Measurements from ENCODE around the gene CYP24A1. TPM values are rescaled to one million over a fixed set of nuclear protein-coding genes. Genes with fewer than 3 reads are reported as not detected.

CYP24A1 gene
- total RNA-seq, 1 donor from 2014 or later = not detected

DNA sequence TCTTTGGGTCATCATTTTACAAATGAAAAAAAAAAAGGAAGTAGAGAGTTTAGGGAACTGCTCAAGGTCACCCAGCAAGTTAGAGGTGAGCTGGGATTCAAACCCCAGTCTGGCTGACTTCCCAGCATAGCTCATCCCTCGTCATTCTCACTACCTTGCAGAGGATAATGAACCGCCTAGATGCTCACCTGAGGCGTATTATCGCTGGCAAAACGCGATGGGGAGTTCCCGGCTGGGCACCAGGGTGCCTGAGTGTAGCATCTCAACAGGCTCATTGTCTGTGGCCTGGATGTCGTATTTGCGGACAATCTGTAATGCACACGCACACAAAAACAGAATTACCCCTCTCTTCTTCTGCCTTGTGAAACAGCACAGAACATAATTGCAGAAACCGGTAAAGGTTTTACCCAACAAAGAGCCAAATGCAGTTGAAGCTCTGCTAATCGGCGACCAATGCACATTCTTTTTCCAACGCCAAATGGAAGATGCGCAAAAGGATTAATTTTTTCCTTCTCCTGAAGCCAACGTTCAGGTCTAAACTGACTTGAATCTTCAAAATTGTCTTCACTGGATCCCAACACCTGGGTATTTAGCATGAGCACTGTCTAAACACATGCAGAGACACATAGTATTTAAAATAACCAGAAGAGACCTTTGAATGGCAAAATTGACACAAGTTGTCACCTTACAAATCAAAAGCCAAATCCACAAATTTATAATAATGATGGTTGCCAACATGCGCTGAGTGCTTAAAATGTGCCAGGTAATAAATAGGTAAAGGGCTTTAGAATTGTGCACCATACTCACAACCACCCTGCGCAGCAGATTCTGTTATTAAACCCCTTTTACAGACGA, 16.6 kb downstream of the CYP24A1 start:
- Histone ChIP-seq H2AFZ (replicated peaks) (no peak overlapping the region), H3F3A (ENCODE audit: low read depth) (no peaks in the 10 kb centered on the region), H3K4me1 (no peaks in the 10 kb centered on the region), H3K36me3 (no peaks in the 10 kb centered on the region), H3K27ac (no peak overlapping the region), H3K4me3 (no peak overlapping the region), H3K27me3 (no peaks in the 10 kb centered on the region), H3K9me3 (ENCODE audit: low read depth) (no peaks in the 10 kb centered on the region), H3K4me2 (no peak overlapping the region), H4K20me1 (ENCODE audit: low read depth) (no peaks in the 10 kb centered on the region), H3K9ac (no peak overlapping the region), H3K79me2 (ENCODE audit: low read depth) (no peaks in the 10 kb centered on the region)
- TF ChIP-seq EZH2phosphoT487 (IDR thresholded peaks at IDR 0.05) = no peak
- TF ChIP-seq EZH2 (IDR thresholded peaks at IDR 0.05) = no peak
- TF ChIP-seq CTCF (IDR thresholded peaks at IDR 0.05) = no peak
- H3K4me1 Mint-ChIP-seq = no peaks in the 10 kb centered on the region
- H3K27ac Mint-ChIP-seq = no peak overlapping the region
- no peak for DNase-seq (ENCODE audit: low spot score)
- no peak overlapping the region for H3K4me3 Mint-ChIP-seq
- H3K36me3 Mint-ChIP-seq = no peaks in the 10 kb centered on the region
- peaks cover 2% of the 10 kb centered on the region for H3K27me3 Mint-ChIP-seq (ENCODE audit: insufficient read depth, low read depth)
- no peaks in the 10 kb centered on the region for H3K9me3 Mint-ChIP-seq

DNA sequence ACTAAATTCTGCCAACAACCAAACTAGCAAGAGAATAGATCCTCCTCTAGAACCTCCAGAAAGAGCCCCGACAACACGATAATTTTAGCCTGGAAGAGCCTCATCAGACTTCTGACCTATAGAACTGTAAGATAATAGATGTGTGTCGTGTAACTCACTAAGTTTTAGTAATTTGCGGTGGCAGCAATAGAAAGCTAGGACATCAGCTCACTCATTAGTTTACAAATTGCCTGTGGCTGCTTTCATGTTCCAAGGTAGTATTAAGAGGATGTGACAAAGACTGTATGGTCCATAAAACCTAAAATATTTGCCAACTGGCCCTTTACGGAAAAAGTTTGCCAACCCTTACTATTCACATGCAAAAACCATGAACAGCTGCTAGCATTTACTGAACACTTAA, 17.3 kb downstream of the CYP24A1 start:
- H3K36me3 ChIP-seq = no peaks in the 10 kb centered on the region
- H3K9me3 Mint-ChIP-seq = no peaks in the 10 kb centered on the region
- no peak overlapping the region for H3K27ac ChIP-seq
- no peaks in the 10 kb centered on the region for H3K4me1 ChIP-seq
- DNase-seq (ENCODE audit: low spot score) = no peak
- no peaks in the 10 kb centered on the region for H3K36me3 Mint-ChIP-seq
- H3K9ac ChIP-seq = no peak overlapping the region
- no peaks in the 10 kb centered on the region for H3K79me2 ChIP-seq (ENCODE audit: low read depth)
- TF ChIP-seq EZH2 (IDR thresholded peaks at IDR 0.05) = no peak
- no peak for TF ChIP-seq CTCF (IDR thresholded peaks at IDR 0.05)
- no peak for TF ChIP-seq EZH2phosphoT487 (IDR thresholded peaks at IDR 0.05)
- H2AFZ ChIP-seq (replicated peaks) = no peak overlapping the region
- H3K4me2 ChIP-seq = no peak overlapping the region
- no peaks in the 10 kb centered on the region for H3K4me1 Mint-ChIP-seq
- H3K27me3 ChIP-seq = no peaks in the 10 kb centered on the region
- no peaks in the 10 kb centered on the region for H3F3A ChIP-seq (ENCODE audit: low read depth)
- H4K20me1 ChIP-seq (ENCODE audit: low read depth) = no peaks in the 10 kb centered on the region
- H3K9me3 ChIP-seq (ENCODE audit: low read depth) = no peaks in the 10 kb centered on the region
- H3K4me3 ChIP-seq = no peak overlapping the region
- no peak overlapping the region for H3K27ac Mint-ChIP-seq
- H3K27me3 Mint-ChIP-seq (ENCODE audit: insufficient read depth, low read depth) = peaks cover 5% of the 10 kb centered on the region
- H3K4me3 Mint-ChIP-seq = no peak overlapping the region

DNA sequence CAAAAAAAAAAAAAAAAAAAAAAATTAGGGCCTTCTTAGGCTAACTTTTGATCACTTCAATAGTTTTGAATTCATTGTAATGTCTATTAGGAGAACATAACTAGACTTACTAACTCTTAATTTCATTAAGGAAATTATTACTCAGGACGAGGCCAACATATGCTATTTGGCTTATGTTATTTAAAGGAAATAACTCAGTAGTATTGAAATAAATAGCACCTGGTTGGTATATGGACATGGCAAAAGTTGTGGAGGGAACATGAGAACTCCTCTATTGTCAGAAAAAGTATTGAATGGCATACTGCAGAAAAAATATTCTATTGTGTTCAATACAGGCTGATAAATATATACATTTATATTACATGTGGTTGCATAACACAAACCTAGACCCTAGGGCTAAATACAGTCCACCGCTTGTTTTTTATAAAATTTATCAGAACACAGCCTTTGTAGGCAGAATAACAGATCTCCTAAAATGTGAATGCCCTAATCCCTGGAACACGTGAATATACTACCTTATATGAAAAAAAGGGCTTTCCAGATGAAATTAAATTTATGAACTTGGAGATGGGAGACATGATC, 18.0 kb downstream of the CYP24A1 start:
- no peak for DNase-seq (ENCODE audit: low spot score)
- no peaks in the 10 kb centered on the region for H3K4me1 Mint-ChIP-seq
- H2AFZ ChIP-seq (replicated peaks) = no peak overlapping the region

More for the DNA sequence above, 18.0 kb downstream of the CYP24A1 start:
- no peak for TF ChIP-seq CTCF (IDR thresholded peaks at IDR 0.05)
- no peak for TF ChIP-seq EZH2phosphoT487 (IDR thresholded peaks at IDR 0.05)
- TF ChIP-seq EZH2 (IDR thresholded peaks at IDR 0.05) = no peak
- Histone ChIP-seq H3K79me2 (ENCODE audit: low read depth) (no peaks in the 10 kb centered on the region), H3K4me3 (no peak overlapping the region), H4K20me1 (ENCODE audit: low read depth) (no peaks in the 10 kb centered on the region), H3K4me2 (no peak overlapping the region), H3K27ac (no peak overlapping the region), H3K27me3 (no peaks in the 10 kb centered on the region), H3K9me3 (ENCODE audit: low read depth) (no peaks in the 10 kb centered on the region), H3K36me3 (no peaks in the 10 kb centered on the region), H3F3A (ENCODE audit: low read depth) (no peaks in the 10 kb centered on the region), H3K9ac (no peak overlapping the region), H3K4me1 (no peaks in the 10 kb centered on the region)
- H3K36me3 Mint-ChIP-seq = no peaks in the 10 kb centered on the region
- peaks cover 5% of the 10 kb centered on the region for H3K27me3 Mint-ChIP-seq (ENCODE audit: insufficient read depth, low read depth)
- no peak overlapping the region for H3K4me3 Mint-ChIP-seq
- no peaks in the 10 kb centered on the region for H3K9me3 Mint-ChIP-seq
- H3K27ac Mint-ChIP-seq = no peak overlapping the region

Data from neural progenitor cell (in vitro differentiated cells).